AG04450 (cell line): ENCODE measurements around the gene TBL3. TPM values are rescaled to one million over a fixed set of nuclear protein-coding genes. Genes with fewer than 3 reads are reported as not detected.

ENCODE experiments used
- CTCF ChIA-PET: fragments of 300-600, 350-600 bp; formaldehyde crosslinking; extraction: SDS; loops from one replicate; lab custom pipeline; 2022; ENCODE audit warnings: antibody characterized with exemption, inconsistent platforms; lab: Charles Lee
- POLR2A ChIA-PET: fragments of 350-600 bp; formaldehyde crosslinking; extraction: SDS; loops from one replicate; lab custom pipeline; 2021; ENCODE audit warnings: antibody characterized with exemption, inconsistent platforms; lab: Yijun Ruan, JAX
- DNase-seq: peaks from one replicate; pipeline ENCODE4 v3.0.0-alpha.2; 2011; ENCODE audit warnings: low read depth, low spot score
- H3K27ac ChIP-seq: one replicate; pipeline ENCODE4 v1.5.1; 2012; ENCODE audit warnings: low read depth, low read length, control low read depth
- H3K27me3 ChIP-seq: one replicate; pipeline ENCODE4 v1.6.0; 2012; ENCODE audit warnings: low read length; ENCODE audit not compliant: control insufficient read depth, insufficient read depth
- H3K4me3 ChIP-seq: 2 replicates; pipeline ENCODE4 v1.5.1; 2011; ENCODE audit warnings: mild to moderate bottlenecking, low read depth, low read length, control low read depth
- H3K9me3 ChIP-seq: 2 replicates; pipeline ENCODE4 v1.5.1; 2012; ENCODE audit warnings: low read length; ENCODE audit not compliant: control insufficient read depth, insufficient read depth
- CTCF ChIP-seq: IDR thresholded peaks from 2 replicates; pipeline ENCODE4 v1.5.1; 2011; ENCODE audit warnings: low read depth, low read length, control low read depth, inconsistent platforms
- polyA plus RNA-seq: library from polyadenylated mRNA; depleted of rRNA; stranded (reverse); fragments of >200 nt; gene quantifications from 2 replicates; pipeline ENCODE4 v1.2.3, GENCODE V29; 2011

TBL3 gene
- polyA plus RNA-seq, 1 experiment = 13.7 TPM

- ChIA-PET CTCF (interaction anchor here (0.7 to 1.0 kb wide), 2 partner anchors 141 kb away, joined by 4 read pairs; no protein-coding TSS in a partner anchor), POLR2A (no interaction called here)
- H3K27ac ChIP-seq = no peak overlapping the region
- no peak for DNase-seq
- no peak overlapping the region for H3K4me3 ChIP-seq
- no peaks in the 10 kb centered on the region for H3K27me3 ChIP-seq
- no peaks in the 10 kb centered on the region; the same call in 1 of the 2 replicates for H3K9me3 ChIP-seq
- TF ChIP-seq CTCF = no peak
These were observed 27.3 kb downstream of the TBL3 start for GRCh38 chr16:1998852-1999801.

- no peak for TF ChIP-seq CTCF
These were observed 28.1 kb downstream of the TBL3 start for GRCh38 chr16:1999866-2000514.

GRCh38 chr16:2001035-2001434 is 29.2 kb downstream of the TBL3 start:
- Histone ChIP-seq H3K27me3 (no peaks in the 10 kb centered on the region), H3K9me3 (no peaks in the 10 kb centered on the region; the same call in 1 of the 2 replicates), H3K4me3 (no peak overlapping the region), H3K27ac (no peak overlapping the region)
- POLR2A ChIA-PET = interaction anchor here (0.6 kb wide), 1 partner anchor 36 kb away, joined by 3 read pairs; the partner anchor contains the start of gene RPS2
- no peak for TF ChIP-seq CTCF
- DNase-seq = no peak
- CTCF ChIA-PET = interaction anchor here (5.0 kb wide), 1 partner anchor 139 kb away, joined by 79 read pairs; no protein-coding TSS in a partner anchor

More at GRCh38 chr16:1999866-2000514, 28.1 kb downstream of the TBL3 start:
- H3K9me3 ChIP-seq = no peaks in the 10 kb centered on the region; the same call in 1 of the 2 replicates
- no peaks in the 10 kb centered on the region for H3K27me3 ChIP-seq
- CTCF ChIA-PET = interaction anchor here (0.7 kb wide), 1 partner anchor 141 kb away, joined by 4 read pairs; no protein-coding TSS in a partner anchor
- DNase-seq = no peak
- no peak overlapping the region for H3K27ac ChIP-seq
- POLR2A ChIA-PET = no interaction called here
- H3K4me3 ChIP-seq = no peak overlapping the region

GRCh38 chr16:2001456-2002355 is 29.9 kb downstream of the TBL3 start:
- DNase-seq = no peak
- CTCF ChIA-PET = interaction anchor here (0.6 to 5.0 kb wide), 2 partner anchors 139 to 278 kb away, joined by 6 to 79 read pairs; no protein-coding TSS in a partner anchor
- Histone ChIP-seq H3K27me3 (no peaks in the 10 kb centered on the region), H3K9me3 (no peaks in the 10 kb centered on the region; the same call in 1 of the 2 replicates), H3K4me3 (no peak overlapping the region), H3K27ac (no peak overlapping the region)
- POLR2A ChIA-PET = no interaction called here
- TF ChIP-seq CTCF = no peak
